Neuron (in vitro differentiated cells): ENCODE measurements around the gene LRRC74A.

Experiments used
- H2AFZ ChIP-seq: one replicate; pipeline ENCODE4 v1.6.1; 2013; ENCODE audit warnings: low read depth, mild to moderate bottlenecking, inconsistent platforms, low read length, moderate library complexity
- H3K27me3 ChIP-seq: one replicate; pipeline ENCODE4 v1.6.1; 2013; ENCODE audit warnings: low read length; ENCODE audit not compliant: insufficient read depth
- H3K36me3 ChIP-seq: one replicate; pipeline ENCODE4 v1.6.1; 2013; ENCODE audit warnings: low read length; ENCODE audit not compliant: insufficient read depth
- H3K4me1 ChIP-seq: one replicate; pipeline ENCODE4 v1.6.1; 2013; ENCODE audit warnings: low read length; ENCODE audit not compliant: insufficient read depth
- H3K4me3 ChIP-seq: 2 replicates; pipeline ENCODE4 v1.5.1; 2013; ENCODE audit warnings: mild to moderate bottlenecking, low read length, moderate library complexity
- H3K9me3 ChIP-seq: one replicate; pipeline ENCODE4 v1.6.1; 2013; ENCODE audit warnings: low read length

Gene LRRC74A

DNA sequence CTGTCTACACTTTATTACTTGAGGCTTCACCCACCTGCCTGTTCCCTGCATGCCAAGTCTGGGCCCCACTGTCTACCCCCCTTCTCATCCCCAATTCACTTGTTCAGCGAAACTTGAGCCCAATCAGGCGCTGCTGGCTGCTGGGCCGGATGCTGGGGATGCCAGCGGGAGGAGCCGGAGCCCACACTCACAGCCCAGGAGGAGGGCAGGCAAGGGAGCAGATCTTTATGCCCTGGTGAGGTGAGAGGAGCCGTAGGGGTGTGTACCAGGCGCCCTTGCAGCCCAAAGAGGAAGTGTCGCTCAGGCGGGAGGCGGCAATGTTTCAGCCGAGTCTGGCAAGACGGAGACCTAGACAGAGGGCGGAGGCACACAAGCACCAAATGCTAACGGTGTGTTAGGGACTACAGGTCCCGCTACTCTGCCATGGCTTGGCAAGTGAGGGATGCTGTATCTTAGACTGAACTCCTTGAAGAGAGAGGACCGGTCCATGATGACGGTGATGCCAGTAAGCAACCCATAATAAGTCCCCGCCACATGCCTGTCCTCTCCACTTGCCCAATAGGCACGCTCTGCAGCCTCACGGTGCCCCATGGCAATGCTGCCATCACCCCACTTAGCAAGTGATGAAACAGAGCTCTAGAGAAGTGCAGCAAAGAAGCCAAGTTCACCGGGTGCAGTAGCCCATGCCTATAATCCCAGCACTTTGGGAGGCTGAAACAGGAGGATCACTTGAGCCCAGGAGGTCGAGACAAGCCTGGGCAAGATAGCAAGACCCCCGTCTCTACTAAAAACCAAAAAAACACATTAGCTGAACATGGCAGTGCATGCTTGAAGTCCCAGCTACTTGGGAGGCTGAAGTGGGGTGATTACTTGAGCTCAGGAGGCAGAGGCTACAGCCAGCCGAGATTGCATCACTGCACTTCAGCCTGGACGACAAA, 41.6 kb downstream of the LRRC74A start:
- Histone ChIP-seq H2AFZ (no peak overlapping the region), H3K4me1 (no peaks in the 10 kb centered on the region), H3K27me3 (no peaks in the 10 kb centered on the region), H3K9me3 (no peaks in the 10 kb centered on the region), H3K36me3 (no peaks in the 10 kb centered on the region), H3K4me3 (no peak overlapping the region)

DNA sequence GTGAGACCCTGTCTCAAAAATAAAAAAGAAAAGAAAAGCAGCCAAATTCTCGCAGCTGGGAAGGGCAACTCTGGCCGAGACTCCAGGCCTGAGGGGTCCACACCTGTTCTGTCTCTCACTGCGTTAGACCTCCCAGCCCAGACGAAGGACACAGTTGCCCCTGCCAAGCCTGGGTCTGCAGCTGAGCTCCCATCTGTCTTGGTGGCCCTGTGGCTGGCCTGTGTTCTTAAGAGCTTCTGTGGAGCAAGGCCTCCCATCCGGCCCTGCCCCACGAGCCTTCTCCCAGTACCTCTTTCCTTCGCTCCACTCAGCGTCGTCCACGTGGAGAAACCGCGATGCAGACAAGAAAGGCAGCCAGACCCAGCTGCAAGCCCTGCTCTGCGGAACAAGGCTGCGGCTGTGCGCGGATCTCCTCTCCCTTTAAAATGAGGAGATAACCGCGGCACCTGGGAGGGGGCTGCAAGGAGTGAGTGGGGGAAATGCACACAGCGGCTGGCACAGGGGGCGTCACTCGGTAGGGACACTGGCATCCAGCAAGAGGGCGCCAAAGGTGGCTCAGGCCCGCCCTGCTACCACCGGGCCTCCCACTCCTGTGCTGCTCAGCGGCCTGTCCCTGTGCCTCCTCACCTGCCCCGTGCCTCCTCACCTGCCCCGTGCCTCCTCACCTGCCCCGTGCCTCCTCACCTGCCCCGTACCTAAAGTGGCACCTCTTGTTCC, 42.4 kb downstream of the LRRC74A start:
- no peaks in the 10 kb centered on the region for H3K27me3 ChIP-seq
- no peaks in the 10 kb centered on the region for H3K9me3 ChIP-seq
- no peaks in the 10 kb centered on the region for H3K4me1 ChIP-seq
- no peak overlapping the region for H2AFZ ChIP-seq
- no peak overlapping the region for H3K4me3 ChIP-seq
- H3K36me3 ChIP-seq = no peaks in the 10 kb centered on the region

DNA sequence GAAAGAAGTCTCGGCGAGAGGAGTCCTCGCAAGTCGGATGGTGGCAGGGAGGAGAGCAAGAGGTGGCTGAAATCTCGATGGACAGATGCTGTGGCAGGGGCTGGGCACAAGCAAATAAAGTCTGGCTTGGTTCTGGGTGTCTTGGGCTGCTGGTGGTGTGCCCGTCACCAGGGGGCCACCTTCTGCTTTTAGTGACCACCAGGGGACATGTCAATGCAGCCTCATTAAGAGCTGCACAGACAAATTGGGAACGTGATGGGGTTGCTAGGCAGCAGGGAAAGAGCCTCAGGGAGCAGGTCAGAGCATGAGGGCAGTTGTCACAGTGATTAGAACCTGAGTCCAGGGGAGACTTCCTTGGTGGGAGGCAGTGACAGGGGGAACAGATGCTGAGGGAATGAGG, 44.0 kb downstream of the LRRC74A start:
- no peaks in the 10 kb centered on the region for H3K9me3 ChIP-seq
- H3K4me3 ChIP-seq = no peak overlapping the region
- H2AFZ ChIP-seq = no peak overlapping the region
- H3K27me3 ChIP-seq = no peaks in the 10 kb centered on the region
- no peaks in the 10 kb centered on the region for H3K36me3 ChIP-seq
- H3K4me1 ChIP-seq = no peaks in the 10 kb centered on the region

DNA sequence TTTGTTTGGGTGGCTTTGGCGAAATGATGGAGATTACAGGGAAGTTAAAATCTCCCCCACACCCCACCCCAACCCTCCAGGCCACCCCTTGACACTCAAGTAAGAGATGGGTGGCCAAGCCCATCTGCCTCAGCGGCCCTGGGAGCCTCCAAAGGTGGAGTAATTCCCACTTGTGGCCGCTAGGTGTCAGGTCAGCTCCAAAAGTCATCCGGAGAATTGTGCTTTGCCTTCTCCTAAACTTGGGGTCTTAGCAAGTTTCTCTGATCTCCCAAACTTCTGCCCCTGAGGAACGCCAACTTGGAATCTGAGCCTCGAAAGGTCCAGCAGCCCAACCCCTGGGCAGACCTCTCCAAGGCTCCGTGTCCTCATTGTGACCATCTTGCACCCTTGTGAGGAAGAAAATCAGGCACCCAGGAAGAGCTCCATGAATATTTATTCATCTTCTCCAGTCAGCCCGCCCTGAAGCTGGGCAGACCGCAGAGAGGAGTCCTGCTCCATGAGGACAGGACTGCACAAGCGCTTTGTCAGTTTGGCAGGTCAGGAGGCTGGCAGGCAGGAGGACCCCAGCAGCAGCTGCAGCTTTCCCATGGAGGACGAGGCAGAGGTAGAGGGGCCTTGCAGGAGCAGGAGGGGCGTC, 46.7 kb downstream of the LRRC74A start:
- no peaks in the 10 kb centered on the region for H3K36me3 ChIP-seq
- H2AFZ ChIP-seq = no peak overlapping the region
- no peaks in the 10 kb centered on the region for H3K9me3 ChIP-seq
- no peaks in the 10 kb centered on the region for H3K4me1 ChIP-seq
- H3K27me3 ChIP-seq = no peaks in the 10 kb centered on the region
- no peak overlapping the region for H3K4me3 ChIP-seq

DNA sequence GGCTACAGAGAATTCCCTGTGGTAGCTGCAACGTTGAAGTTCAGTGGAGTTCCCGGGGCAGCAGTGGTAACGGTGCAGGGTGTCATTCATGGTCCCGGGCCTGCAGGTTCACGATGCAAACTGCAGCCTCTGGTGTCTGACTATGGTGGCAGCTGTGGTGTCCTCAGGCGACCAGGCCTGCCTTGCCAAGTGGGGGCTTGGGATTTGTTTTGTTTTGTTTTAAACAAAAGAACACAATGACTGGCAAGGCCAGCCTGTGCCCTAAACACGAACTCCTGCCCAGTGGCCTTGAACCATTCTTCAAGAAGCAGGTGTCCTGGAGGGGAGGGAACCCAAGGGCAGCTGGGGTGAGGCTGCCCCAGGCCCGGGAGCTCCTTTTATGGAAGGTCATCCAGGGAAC, 48.5 kb downstream of the LRRC74A start:
- H3K27me3 ChIP-seq = no peaks in the 10 kb centered on the region
- no peak overlapping the region for H3K4me3 ChIP-seq
- no peaks in the 10 kb centered on the region for H3K4me1 ChIP-seq
- H3K36me3 ChIP-seq = no peaks in the 10 kb centered on the region
- H3K9me3 ChIP-seq = no peaks in the 10 kb centered on the region
- no peak overlapping the region for H2AFZ ChIP-seq

DNA sequence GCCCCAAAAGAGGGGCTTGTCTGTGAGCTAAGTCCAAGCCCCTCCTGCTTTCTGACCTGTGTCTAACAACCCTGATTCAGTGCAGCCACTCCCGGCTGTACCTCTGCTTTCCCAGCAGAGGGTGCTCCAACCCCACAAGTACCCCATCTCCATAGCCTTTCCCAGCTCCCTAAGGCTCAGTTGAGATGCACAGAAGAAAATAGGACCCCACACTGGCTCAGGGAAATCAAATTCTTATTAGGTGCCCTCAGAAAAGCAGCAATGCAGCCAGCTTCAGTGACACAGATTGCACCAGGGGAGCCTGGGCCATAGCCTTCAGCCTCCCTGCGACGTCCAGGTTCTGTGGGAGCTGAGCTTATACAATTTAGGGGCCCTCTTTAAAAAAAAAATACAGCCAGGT, 49.9 kb downstream of the LRRC74A start:
- Histone ChIP-seq H3K4me1 (no peaks in the 10 kb centered on the region), H3K9me3 (no peaks in the 10 kb centered on the region), H3K36me3 (no peaks in the 10 kb centered on the region), H2AFZ (no peak overlapping the region), H3K27me3 (no peaks in the 10 kb centered on the region), H3K4me3 (no peak overlapping the region)

DNA sequence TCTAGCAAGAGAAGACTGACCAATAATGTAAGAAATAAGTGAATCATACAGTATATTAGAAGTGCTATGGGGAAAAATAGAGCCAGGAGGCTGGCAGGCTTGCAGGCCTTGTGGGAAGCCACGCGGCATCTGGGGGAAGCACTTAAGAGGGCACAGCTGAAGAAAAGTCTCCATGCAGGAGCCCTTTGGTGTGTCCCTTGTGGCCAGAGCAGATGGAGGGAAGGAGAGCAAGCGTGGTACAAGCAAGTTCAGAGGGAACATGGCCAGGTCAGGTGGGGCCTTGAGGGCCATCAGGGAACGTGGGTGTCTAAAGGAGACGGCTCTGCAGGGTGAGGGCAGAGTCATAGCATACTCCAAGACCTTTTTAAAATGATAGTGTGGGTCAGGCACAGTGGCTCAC, 51.7 kb downstream of the LRRC74A start:
- H3K27me3 ChIP-seq = no peaks in the 10 kb centered on the region
- H3K4me1 ChIP-seq = no peaks in the 10 kb centered on the region
- no peaks in the 10 kb centered on the region for H3K9me3 ChIP-seq
- no peaks in the 10 kb centered on the region for H3K36me3 ChIP-seq
- H2AFZ ChIP-seq = no peak overlapping the region
- no peak overlapping the region for H3K4me3 ChIP-seq

DNA sequence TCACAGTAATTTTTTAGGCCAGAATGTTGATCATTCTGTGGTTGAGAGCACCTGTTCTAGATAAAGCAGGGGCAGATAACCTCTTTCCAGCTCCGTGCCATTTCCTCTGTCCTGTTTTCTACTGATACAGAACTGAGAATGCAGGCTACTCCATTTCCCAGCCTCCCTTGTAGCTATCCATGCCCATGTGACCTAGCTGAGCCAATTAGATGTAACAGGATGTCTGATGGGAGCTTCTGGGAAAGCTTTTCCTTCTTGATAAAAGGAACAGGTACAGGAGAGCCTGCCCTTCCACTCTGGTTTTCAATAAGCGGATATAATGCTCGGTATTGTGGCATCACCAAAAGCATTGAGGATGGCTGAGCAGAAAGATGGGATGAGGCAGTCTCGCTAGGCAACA, 54.2 kb downstream of the LRRC74A start:
- Histone ChIP-seq H3K4me3 (no peak overlapping the region), H3K4me1 (no peaks in the 10 kb centered on the region), H3K27me3 (no peaks in the 10 kb centered on the region), H3K9me3 (no peaks in the 10 kb centered on the region), H2AFZ (no peak overlapping the region), H3K36me3 (no peaks in the 10 kb centered on the region)

DNA sequence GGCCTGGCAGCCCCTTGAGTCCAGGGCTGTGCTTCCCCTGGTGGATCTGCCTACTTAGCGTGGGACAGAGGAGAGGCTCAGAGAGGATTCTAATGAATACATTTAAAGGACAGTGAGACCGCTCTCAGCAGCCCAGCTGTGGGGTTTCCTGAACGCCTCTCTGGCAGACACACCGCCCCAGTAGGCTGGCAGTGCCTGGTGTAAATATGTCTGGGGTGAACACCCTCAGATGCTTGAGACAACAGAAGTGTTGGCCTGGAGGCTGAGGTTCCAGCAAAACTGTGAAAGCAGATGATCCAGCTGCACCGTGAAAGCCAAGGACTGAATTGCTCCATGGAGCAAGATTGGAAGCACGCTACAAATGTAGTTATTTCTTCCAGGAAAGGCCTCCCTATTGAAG, 55.1 kb downstream of the LRRC74A start:
- H3K4me3 ChIP-seq = no peak overlapping the region
- no peak overlapping the region for H2AFZ ChIP-seq
- H3K27me3 ChIP-seq = no peaks in the 10 kb centered on the region
- no peaks in the 10 kb centered on the region for H3K36me3 ChIP-seq
- no peaks in the 10 kb centered on the region for H3K9me3 ChIP-seq
- H3K4me1 ChIP-seq = no peaks in the 10 kb centered on the region

DNA sequence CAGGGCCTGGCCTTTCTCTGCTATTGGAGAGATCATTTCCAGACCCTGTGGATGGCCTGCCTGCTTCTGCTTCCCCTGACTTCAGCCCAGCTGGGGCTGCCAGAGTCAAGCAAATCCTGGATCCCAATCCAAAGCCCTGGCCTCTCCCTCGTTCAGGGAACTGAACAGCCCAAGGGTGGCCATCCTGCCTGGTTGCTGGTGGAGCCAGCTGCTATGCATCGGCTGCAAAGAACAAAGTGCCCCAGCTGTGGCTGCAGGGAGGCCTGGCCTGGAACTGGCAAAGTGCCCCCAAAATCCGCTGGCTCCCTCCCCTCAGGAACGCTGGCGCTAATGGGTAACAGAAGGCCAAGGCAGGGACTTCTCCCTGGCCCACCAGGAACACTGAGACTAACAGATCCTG, 56.4 kb downstream of the LRRC74A start:
- Histone ChIP-seq H3K9me3 (no peaks in the 10 kb centered on the region), H3K27me3 (no peaks in the 10 kb centered on the region), H2AFZ (no peak overlapping the region), H3K4me3 (no peak overlapping the region), H3K4me1 (no peaks in the 10 kb centered on the region), H3K36me3 (no peaks in the 10 kb centered on the region)

DNA sequence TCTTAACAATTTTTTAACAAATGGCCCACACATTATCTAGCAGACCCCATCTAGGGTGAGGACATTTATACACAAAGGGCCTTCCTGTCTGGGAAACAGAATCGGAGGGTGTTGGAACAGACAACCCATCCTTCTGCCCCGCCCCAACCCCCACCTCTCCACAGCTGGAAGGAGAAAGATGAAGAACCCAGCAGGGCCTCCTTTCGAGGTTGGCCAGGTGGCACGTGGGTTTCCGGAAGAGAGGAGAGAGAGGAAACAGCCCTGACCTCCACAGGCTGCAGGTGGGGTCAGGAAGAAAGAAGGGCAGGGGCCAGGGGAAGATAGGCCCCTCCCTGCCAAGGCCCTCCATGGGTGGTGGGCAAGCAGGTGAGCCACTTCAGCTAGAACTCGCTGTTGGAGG, 57.2 kb downstream of the LRRC74A start:
- Histone ChIP-seq H3K4me1 (no peaks in the 10 kb centered on the region), H3K9me3 (no peaks in the 10 kb centered on the region), H3K4me3 (no peak overlapping the region), H3K36me3 (no peaks in the 10 kb centered on the region), H2AFZ (no peak overlapping the region), H3K27me3 (no peaks in the 10 kb centered on the region)

DNA sequence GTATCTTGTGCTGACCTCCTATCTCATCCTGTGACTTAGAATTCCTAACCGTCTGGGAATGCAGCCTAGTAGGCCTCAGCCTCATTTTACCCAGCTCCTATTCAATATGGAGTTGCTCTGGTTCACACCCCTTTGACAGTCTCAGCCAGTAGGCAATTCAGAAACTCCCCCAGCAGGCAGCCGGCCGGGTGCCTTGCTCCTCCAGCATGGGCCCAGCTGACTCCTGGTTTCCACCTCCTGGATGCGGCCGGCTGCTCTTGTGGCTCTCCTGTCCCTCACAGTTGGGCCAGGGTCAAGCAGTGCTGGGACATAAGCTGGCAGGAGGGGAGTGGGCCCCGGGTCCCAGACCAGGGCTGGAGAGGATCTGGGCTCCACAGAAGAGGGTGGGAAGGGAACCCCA, 58.2 kb downstream of the LRRC74A start:
- no peaks in the 10 kb centered on the region for H3K27me3 ChIP-seq
- H2AFZ ChIP-seq = no peak overlapping the region
- H3K4me1 ChIP-seq = no peaks in the 10 kb centered on the region
- no peaks in the 10 kb centered on the region for H3K36me3 ChIP-seq
- no peak overlapping the region for H3K4me3 ChIP-seq
- no peaks in the 10 kb centered on the region for H3K9me3 ChIP-seq

DNA sequence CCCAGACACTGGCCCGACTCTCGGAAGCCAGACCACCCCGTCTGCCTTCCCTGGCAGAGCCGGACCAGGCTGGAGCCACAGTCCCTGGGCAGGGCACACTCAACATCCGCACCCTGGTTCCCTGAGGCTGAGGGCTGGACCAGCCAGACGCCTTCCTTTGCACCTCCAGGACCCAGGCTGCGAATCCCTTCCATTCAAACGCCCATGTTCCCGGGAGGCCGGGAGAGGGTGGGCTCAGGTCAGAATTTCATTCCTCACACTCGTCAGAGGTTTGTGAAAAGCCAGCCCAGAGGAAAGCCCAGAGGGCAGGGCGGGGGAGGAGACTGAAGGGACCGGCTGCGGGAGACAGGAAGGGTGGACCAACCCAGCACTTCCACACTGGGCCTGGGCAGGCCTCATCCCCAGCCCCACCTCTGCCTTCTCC, 58.7 kb downstream of the LRRC74A start:
- Histone ChIP-seq H3K4me1 (no peaks in the 10 kb centered on the region), H3K36me3 (no peaks in the 10 kb centered on the region), H2AFZ (no peak overlapping the region), H3K9me3 (no peaks in the 10 kb centered on the region), H3K4me3 (no peak overlapping the region), H3K27me3 (no peaks in the 10 kb centered on the region)
